A673 (cell line): ENCODE data around the gene TIMM29. TPM values are rescaled to one million over a fixed set of nuclear protein-coding genes. Genes with fewer than 3 reads are reported as not detected.
A peak's percentile ranks its signal among the peaks of the same experiment; 100 is the strongest.

ENCODE experiments used
- BruUV-seq: library from RNA; stranded (reverse); fragments of 400-500 nt; replicated peaks from 2 replicates; lab custom pipeline; 2021; lab: Mats Ljungman, UMichigan
- CTCF ChIA-PET: fragments of 300-600 bp; sonication (Branson Sonifier 250); formaldehyde crosslinking; loops from one replicate; lab custom pipeline; 2022; ENCODE audit warnings: antibody characterized with exemption; lab: Charles Lee
- POLR2A ChIA-PET: fragments of 300-600 bp; sonication (Branson Sonifier 250); formaldehyde crosslinking; loops from one replicate; lab custom pipeline; 2022; ENCODE audit warnings: antibody characterized with exemption; ENCODE audit not compliant: low non-redundant PET; lab: Charles Lee
- DNase-seq: peaks from one replicate; pipeline ENCODE4 v3.0.0-alpha.2; 2015; ENCODE audit warnings: low spot score
- H3K27ac ChIP-seq: fragments of 200-600 bp; sonication (generic); 2 replicates; pipeline ENCODE4 v1.5.1; 2016; ENCODE audit warnings: mixed run types, low read depth, mild to moderate bottlenecking, mixed read lengths, antibody characterized with exemption, low read length; ENCODE audit not compliant: poor library complexity, severe bottlenecking
- H3K27me3 ChIP-seq: fragments of 200-600 bp; sonication (generic); replicated peaks from 2 replicates; pipeline ENCODE4 v1.6.1; 2017; ENCODE audit warnings: mixed run types, low read depth, mild to moderate bottlenecking, mixed read lengths, antibody characterized with exemption, low read length; ENCODE audit not compliant: insufficient read depth, poor library complexity
- H3K36me3 ChIP-seq: fragments of 200-600 bp; sonication (generic); 2 replicates; pipeline ENCODE4 v1.6.1; 2016; ENCODE audit warnings: mixed run types, mild to moderate bottlenecking, mixed read lengths, antibody characterized with exemption, low read length; ENCODE audit not compliant: insufficient read depth, poor library complexity, severe bottlenecking
- H3K4me1 ChIP-seq: fragments of 200-600 bp; sonication (generic); 2 replicates; pipeline ENCODE4 v1.6.1; 2017; ENCODE audit warnings: mixed run types, mild to moderate bottlenecking, mixed read lengths, antibody characterized with exemption, low read length; ENCODE audit not compliant: insufficient read depth, poor library complexity, severe bottlenecking
- H3K4me3 ChIP-seq: fragments of 200-600 bp; sonication (generic); 2 replicates; pipeline ENCODE4 v1.5.1; 2016; ENCODE audit warnings: low read depth, mixed run types, mild to moderate bottlenecking, mixed read lengths, low read length; ENCODE audit not compliant: poor library complexity, severe bottlenecking
- H3K9me3 ChIP-seq: fragments of 200-600 bp; sonication (generic); 2 replicates; pipeline ENCODE4 v1.6.1; 2016; ENCODE audit warnings: mixed run types, low read depth, mild to moderate bottlenecking, mixed read lengths, antibody characterized with exemption, low read length; ENCODE audit not compliant: poor library complexity, severe bottlenecking
- EZH2 ChIP-seq: fragments of 200-600 bp; sonication (generic); IDR thresholded peaks from 2 replicates; pipeline ENCODE4 v1.6.1; 2017; ENCODE audit warnings: borderline replicate concordance, low read depth, mild to moderate bottlenecking, mixed read lengths, antibody characterized with exemption, low read length; ENCODE audit not compliant: poor library complexity, severe bottlenecking
- intact Hi-C: fragments of 100-400 bp; cut with micrococcal nuclease; formaldehyde crosslinking; loops from one replicate; pipeline ENCODE4 v1.10.0; 2022; ENCODE audit not compliant: unreplicated experiment
- total RNA-seq: library from RNA; stranded (reverse); gene quantifications from 2 replicates; pipeline ENCODE4 v1.2.3, GENCODE V29; 2021
- TF ChIP-seq, protein P1 (sequence below): fragments of 300-800, 200-600 bp; sonication (generic); conservative IDR thresholded peaks from 2 replicates; pipeline ENCODE4 v1.5.1; 2017; ENCODE audit warnings: low read depth, mild to moderate bottlenecking, antibody characterized with exemption, low read length, moderate library complexity, mixed read lengths

TIMM29 gene
- total RNA-seq, 1 experiment from 2014 or later = 30.0 TPM

DNA sequence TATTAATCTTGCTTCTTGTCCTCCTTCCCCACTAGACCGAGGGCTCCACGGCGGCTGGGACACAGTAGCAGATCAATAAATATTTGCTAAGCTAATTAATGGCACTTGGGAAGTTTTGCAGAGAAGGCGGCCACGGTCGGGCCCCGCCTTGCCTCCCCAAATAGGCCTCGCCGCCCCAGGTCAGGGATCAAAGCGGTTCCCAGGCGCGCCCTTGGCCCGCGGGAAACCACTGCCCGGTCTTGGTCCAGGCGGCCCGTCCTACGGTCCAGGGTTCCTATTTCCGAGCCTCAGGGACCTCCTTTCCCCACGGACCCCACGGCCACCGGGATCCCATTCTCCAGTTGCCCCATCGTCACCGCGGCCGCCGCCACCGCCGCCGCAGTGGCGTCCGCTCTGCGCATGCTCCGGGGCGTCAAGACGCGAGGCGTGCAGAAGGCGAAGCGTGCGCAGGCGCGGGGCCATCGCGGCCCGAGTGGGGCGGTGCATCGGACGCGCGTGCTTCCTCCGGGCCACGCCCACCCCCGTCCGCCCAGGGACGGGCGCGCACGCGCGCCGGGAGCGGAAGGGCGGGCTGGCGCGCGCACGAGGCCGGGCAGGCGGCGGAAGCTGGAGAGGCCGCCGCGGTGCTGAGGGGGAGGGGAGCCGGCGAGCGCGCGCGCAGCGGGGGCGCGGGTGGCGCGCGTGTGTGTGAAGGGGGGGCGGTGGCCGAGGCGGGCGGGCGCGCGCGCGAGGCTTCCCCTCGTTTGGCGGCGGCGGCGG is 31.9 kb downstream of the TIMM29 start, which contains the start of gene SMARCA4:
SMARCA4 (plus strand) TSS at position 717 of the 759 bp plus-strand sequence. CDS start 23,122 bp downstream, outside the sequence.
- TF ChIP-seq EZH2 = no peak
- TF ChIP-seq, protein P1, sequence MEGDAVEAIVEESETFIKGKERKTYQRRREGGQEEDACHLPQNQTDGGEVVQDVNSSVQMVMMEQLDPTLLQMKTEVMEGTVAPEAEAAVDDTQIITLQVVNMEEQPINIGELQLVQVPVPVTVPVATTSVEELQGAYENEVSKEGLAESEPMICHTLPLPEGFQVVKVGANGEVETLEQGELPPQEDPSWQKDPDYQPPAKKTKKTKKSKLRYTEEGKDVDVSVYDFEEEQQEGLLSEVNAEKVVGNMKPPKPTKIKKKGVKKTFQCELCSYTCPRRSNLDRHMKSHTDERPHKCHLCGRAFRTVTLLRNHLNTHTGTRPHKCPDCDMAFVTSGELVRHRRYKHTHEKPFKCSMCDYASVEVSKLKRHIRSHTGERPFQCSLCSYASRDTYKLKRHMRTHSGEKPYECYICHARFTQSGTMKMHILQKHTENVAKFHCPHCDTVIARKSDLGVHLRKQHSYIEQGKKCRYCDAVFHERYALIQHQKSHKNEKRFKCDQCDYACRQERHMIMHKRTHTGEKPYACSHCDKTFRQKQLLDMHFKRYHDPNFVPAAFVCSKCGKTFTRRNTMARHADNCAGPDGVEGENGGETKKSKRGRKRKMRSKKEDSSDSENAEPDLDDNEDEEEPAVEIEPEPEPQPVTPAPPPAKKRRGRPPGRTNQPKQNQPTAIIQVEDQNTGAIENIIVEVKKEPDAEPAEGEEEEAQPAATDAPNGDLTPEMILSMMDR = no peak
- intact Hi-C loops = no loop called here
- H3K4me1 ChIP-seq = peaks cover 3% of the 10 kb centered on the region
- TSS peak; percentile 96 for BruUV-seq
- peak; percentile 98 for DNase-seq
- ChIA-PET POLR2A (no interaction called here), CTCF (no interaction called here)
- H3K4me3 ChIP-seq = peak within 1 kb of the TSS; percentile 100
- peaks cover 6% of the 10 kb centered on the region for H3K36me3 ChIP-seq
- no peaks in the 10 kb centered on the region for H3K27me3 ChIP-seq
- H3K27ac ChIP-seq = peak within 1 kb of the TSS; percentile 95
- H3K9me3 ChIP-seq = no peaks in the 10 kb centered on the region

DNA sequence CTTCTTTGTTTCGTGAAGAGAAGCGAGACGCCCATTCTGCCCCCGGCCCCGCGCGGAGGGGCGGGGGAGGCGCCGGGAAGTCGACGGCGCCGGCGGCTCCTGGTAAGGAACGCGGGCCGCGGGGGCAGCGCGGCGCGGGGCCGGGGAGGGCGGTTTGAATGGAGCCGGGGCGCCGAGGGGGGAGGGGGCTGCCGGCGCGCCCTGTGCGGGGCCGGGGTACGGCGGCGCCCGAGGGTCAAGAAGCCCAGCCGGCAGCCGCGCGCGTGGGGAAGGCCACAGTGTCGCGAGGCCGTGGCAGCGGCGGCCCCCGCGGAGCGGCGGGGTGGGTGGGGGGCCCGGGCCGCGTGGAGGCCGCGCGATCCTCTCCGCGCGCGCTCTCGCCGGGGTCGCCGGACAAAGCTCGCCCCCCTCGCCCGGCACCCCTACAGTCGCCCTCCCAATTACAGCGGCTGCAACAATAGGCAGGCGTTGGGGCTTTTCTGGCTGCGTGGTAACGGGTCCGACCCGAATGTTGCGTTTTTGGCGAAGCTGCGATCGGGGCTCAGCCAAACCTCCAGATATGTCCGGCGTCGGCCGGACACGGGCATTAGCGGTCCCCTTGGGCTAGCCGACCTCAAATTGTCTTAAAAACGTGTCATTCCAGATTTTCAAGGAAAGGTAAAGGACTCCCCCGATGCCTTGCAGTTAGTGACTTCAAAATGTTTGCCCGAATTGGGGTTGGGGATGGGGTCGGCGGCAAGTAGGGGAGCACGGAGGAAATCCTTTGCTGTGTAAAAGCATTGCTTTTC is 32.7 kb downstream of the TIMM29 start:
- Histone ChIP-seq H3K4me3 (peak overlapping the region; percentile 100), H3K27me3 (no peaks in the 10 kb centered on the region), H3K9me3 (no peaks in the 10 kb centered on the region), H3K36me3 (peaks cover 6% of the 10 kb centered on the region), H3K27ac (peak overlapping the region; percentile 95), H3K4me1 (peaks cover 3% of the 10 kb centered on the region)
- ChIA-PET POLR2A (no interaction called here), CTCF (no interaction called here)
- peak; percentile 39 for DNase-seq
- BruUV-seq = no TSS peak
- intact Hi-C loops = no loop called here
- TF ChIP-seq, protein P1 = no peak
- TF ChIP-seq EZH2 = no peak

DNA sequence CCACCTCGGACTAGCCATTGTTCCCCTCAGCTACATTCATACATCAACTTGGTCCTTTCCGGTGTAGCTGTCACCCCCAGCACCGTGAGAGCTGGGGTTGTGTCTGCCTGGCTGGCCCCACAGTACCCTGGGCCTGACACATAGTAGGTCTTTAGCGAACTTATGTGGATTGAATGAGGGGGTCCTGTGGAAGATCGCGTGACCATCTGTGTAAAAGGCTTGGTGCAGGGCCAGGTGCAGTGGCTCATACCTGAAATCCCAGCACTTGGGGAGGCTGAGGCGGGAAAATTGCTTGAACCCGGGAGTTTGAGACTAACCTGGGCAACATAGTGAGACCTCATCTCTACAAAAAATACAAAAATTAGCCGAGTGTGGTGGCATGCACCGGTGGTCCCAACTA is 34.3 kb downstream of the TIMM29 start:
- intact Hi-C loops = no loop called here
- no peak for DNase-seq
- ChIA-PET CTCF (no interaction called here), POLR2A (no interaction called here)
- Histone ChIP-seq H3K27me3 (no peaks in the 10 kb centered on the region), H3K9me3 (no peaks in the 10 kb centered on the region), H3K4me1 (peaks cover 3% of the 10 kb centered on the region), H3K4me3 (peak overlapping the region; percentile 100), H3K36me3 (peaks cover 6% of the 10 kb centered on the region), H3K27ac (peak overlapping the region; percentile 23)
- no TSS peak for BruUV-seq
- TF ChIP-seq EZH2 = no peak
- TF ChIP-seq, protein P1 = no peak
